Measurements from ENCODE around the gene ABCA6.

The ABCA6 gene

DNA sequence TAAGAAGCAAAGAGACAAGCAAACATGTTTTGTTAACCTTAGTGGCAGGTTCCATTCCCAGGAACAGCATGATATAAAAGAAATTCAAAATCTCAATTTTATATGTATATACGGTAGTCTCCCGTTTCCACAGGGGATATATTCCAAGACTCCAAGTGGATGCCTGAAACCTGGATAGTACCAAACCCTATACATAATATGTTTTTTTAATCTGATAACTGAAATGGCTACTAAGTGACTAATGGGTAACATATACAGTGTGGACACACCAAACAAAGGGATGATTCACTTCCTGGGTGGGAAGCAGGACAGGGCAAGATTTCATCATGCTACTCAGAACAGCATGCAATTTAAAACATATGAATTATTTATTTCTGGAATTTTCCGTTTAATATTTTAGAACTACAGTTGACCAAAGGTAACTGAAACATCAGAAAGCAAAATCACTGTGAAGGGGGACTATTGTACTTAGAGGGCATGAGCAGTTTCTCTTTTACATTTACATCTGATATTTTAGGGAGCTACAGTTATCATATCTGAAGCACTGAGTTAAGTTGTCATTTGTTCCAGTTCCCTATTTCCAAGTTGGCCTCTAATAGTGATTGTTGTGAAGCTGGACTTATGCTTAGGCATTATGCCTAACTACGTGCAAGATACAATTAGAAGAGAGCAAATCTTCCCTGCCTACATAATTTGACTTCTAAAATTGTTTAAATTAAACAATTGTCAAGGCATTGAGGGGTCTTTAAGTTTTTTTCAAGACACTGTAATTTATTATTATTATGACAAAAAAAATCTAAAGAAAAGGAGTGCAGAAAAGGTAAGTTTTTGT, 34.1 kb upstream of the ABCA6 start:
- TF ChIP-seq EZH2 (IDR thresholded peaks at IDR 0.05; ENCODE audit: borderline replicate concordance, low read depth, low read length, severe bottlenecking): no peak
- TF ChIP-seq, protein P1, sequence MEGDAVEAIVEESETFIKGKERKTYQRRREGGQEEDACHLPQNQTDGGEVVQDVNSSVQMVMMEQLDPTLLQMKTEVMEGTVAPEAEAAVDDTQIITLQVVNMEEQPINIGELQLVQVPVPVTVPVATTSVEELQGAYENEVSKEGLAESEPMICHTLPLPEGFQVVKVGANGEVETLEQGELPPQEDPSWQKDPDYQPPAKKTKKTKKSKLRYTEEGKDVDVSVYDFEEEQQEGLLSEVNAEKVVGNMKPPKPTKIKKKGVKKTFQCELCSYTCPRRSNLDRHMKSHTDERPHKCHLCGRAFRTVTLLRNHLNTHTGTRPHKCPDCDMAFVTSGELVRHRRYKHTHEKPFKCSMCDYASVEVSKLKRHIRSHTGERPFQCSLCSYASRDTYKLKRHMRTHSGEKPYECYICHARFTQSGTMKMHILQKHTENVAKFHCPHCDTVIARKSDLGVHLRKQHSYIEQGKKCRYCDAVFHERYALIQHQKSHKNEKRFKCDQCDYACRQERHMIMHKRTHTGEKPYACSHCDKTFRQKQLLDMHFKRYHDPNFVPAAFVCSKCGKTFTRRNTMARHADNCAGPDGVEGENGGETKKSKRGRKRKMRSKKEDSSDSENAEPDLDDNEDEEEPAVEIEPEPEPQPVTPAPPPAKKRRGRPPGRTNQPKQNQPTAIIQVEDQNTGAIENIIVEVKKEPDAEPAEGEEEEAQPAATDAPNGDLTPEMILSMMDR (IDR thresholded peaks at IDR 0.05; ENCODE audit: borderline replicate concordance, extremely low read depth, low read length, poor library complexity, severe bottlenecking): no peak
- Histone ChIP-seq H2AFZ (ENCODE audit: low read depth, low read length) (no peak overlapping the region), H4K20me1 (ENCODE audit: insufficient read depth, low read length) (no peaks in the 10 kb centered on the region), H3K27ac (ENCODE audit: low read length) (no peak overlapping the region), H3K36me3 (ENCODE audit: insufficient read depth, low read length) (no peaks in the 10 kb centered on the region), H3K4me1 (ENCODE audit: insufficient read depth, low read length) (no peaks in the 10 kb centered on the region), H3K79me2 (ENCODE audit: insufficient read depth, low read length) (no peaks in the 10 kb centered on the region), H3K27me3 (ENCODE audit: insufficient read depth, low read length, poor library complexity) (peaks cover 1% of the 10 kb centered on the region), H3K4me3 (ENCODE audit: low read depth in 1 of 2, low read length in 2 of 2) (no peak overlapping the region), H3K9me3 (ENCODE audit: insufficient read depth, low read length, severe bottlenecking) (no peaks in the 10 kb centered on the region), H3K4me2 (ENCODE audit: insufficient read depth, low read length) (no peak overlapping the region), H3K9ac (ENCODE audit: low read depth, low read length) (no peak overlapping the region)
- DNase-seq: no peak
- ATAC-seq (ENCODE audit: insufficient read depth, low read depth): no peak

DNA sequence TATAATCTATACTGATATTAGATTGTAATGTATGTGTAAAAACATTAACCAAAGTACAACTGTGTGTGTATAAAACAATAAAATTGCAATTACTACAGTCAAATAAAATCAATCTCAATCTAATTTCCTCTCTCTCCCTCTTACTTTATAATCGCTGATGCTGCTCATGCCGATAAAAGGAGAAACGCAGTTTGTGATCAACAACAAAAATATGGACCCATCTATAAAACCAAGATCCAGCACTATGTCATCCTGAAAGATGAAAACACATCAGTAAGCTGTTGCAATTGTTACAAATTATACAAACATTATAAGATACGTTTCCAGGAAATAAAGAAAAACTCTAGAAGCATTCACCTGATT, 33.5 kb upstream of the ABCA6 start:
- H3K79me2 ChIP-seq (ENCODE audit: insufficient read depth, low read length): no peaks in the 10 kb centered on the region
- no peak overlapping the region for H3K4me2 ChIP-seq (ENCODE audit: insufficient read depth, low read length)
- H4K20me1 ChIP-seq (ENCODE audit: insufficient read depth, low read length): no peaks in the 10 kb centered on the region
- H3K27ac ChIP-seq (ENCODE audit: low read length): no peak overlapping the region
- no peaks in the 10 kb centered on the region for H3K27me3 ChIP-seq (ENCODE audit: insufficient read depth, low read length, poor library complexity)
- no peaks in the 10 kb centered on the region for H3K4me1 ChIP-seq (ENCODE audit: insufficient read depth, low read length)
- H3K9me3 ChIP-seq (ENCODE audit: insufficient read depth, low read length, severe bottlenecking): no peaks in the 10 kb centered on the region
- H3K4me3 ChIP-seq (ENCODE audit: low read depth in 1 of 2, low read length in 2 of 2): no peak overlapping the region
- H2AFZ ChIP-seq (ENCODE audit: low read depth, low read length): no peak overlapping the region
- ATAC-seq (ENCODE audit: insufficient read depth, low read depth) (no peak), DNase-seq (no peak)
- no peak overlapping the region for H3K9ac ChIP-seq (ENCODE audit: low read depth, low read length)
- no peak for TF ChIP-seq EZH2 (IDR thresholded peaks at IDR 0.05; ENCODE audit: borderline replicate concordance, low read depth, low read length, severe bottlenecking)
- TF ChIP-seq, protein P1 (IDR thresholded peaks at IDR 0.05; ENCODE audit: borderline replicate concordance, extremely low read depth, low read length, poor library complexity, severe bottlenecking): no peak
- no peaks in the 10 kb centered on the region for H3K36me3 ChIP-seq (ENCODE audit: insufficient read depth, low read length)

DNA sequence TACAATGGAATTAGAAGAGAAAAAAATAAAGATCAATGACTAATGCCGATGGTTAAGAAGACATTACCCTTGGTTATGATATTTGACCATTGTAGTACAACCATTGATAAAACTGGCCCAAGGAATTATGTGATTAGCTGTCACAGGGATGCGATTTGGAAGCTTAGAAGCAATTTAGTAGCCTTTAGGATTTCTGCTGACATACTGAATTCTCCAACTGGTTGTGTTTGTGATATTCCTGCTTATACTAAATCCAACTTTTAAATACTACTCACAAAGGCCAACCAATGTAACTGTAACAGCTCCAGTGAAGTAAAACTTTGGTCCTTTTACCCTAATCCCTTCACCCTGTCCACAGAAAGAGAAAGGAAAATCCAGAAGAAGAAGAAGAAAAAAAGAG, 31.4 kb upstream of the ABCA6 start:
- ATAC-seq (ENCODE audit: insufficient read depth, low read depth) (no peak), DNase-seq (no peak)
- no peaks in the 10 kb centered on the region for H3K79me2 ChIP-seq (ENCODE audit: insufficient read depth, low read length)
- no peaks in the 10 kb centered on the region for H3K4me1 ChIP-seq (ENCODE audit: insufficient read depth, low read length)
- H3K9me3 ChIP-seq (ENCODE audit: insufficient read depth, low read length, severe bottlenecking): no peaks in the 10 kb centered on the region
- H3K27me3 ChIP-seq (ENCODE audit: insufficient read depth, low read length, poor library complexity): no peaks in the 10 kb centered on the region
- no peak overlapping the region for H3K4me3 ChIP-seq (ENCODE audit: low read depth in 1 of 2, low read length in 2 of 2)
- H4K20me1 ChIP-seq (ENCODE audit: insufficient read depth, low read length): no peaks in the 10 kb centered on the region
- no peak overlapping the region for H3K27ac ChIP-seq (ENCODE audit: low read length)
- no peak overlapping the region for H2AFZ ChIP-seq (ENCODE audit: low read depth, low read length)
- no peaks in the 10 kb centered on the region for H3K36me3 ChIP-seq (ENCODE audit: insufficient read depth, low read length)
- no peak overlapping the region for H3K4me2 ChIP-seq (ENCODE audit: insufficient read depth, low read length)
- TF ChIP-seq, protein P1 (IDR thresholded peaks at IDR 0.05; ENCODE audit: borderline replicate concordance, extremely low read depth, low read length, poor library complexity, severe bottlenecking): no peak
- no peak for TF ChIP-seq EZH2 (IDR thresholded peaks at IDR 0.05; ENCODE audit: borderline replicate concordance, low read depth, low read length, severe bottlenecking)
- no peak overlapping the region for H3K9ac ChIP-seq (ENCODE audit: low read depth, low read length)

Measured in DND-41 (cell line).